SH-SY5Y (cell line): ENCODE data around the gene BLMH.

Experiments
- GATA2 ChIP-seq: IDR thresholded peaks from 2 replicates; pipeline ENCODE4 v1.6.1; 2011; ENCODE audit warnings: mild to moderate bottlenecking, low read depth, low read length
- GATA3 ChIP-seq: IDR thresholded peaks from 2 replicates; pipeline ENCODE4 v1.6.1; 2011; ENCODE audit warnings: low read depth, mild to moderate bottlenecking, low read length, moderate library complexity

The BLMH gene

GRCh38 chr17:30291543-30292285 lies at the start of gene BLMH:
BLMH (minus strand) TSS chr17:30291944; CDS start chr17:30291819, 125 bp downstream.
- no peak for TF ChIP-seq GATA3
- no peak for TF ChIP-seq GATA2

- no peak for TF ChIP-seq GATA2
Observed at GRCh38 chr17:30340801-30341356, 49.1 kb upstream of the BLMH start.

- no peak for TF ChIP-seq GATA3
- TF ChIP-seq GATA2 = no peak
Observed at GRCh38 chr17:30339086-30339485, 47.3 kb upstream of the BLMH start.

GRCh38 chr17:30337393-30337999 lies 45.8 kb upstream of the BLMH start:
- no peak for TF ChIP-seq GATA2
- no peak for TF ChIP-seq GATA3

GRCh38 chr17:30336369-30337171 lies 44.8 kb upstream of the BLMH start:
- TF ChIP-seq GATA2 = no peak
- no peak for TF ChIP-seq GATA3

- TF ChIP-seq GATA2 = no peak
- no peak for TF ChIP-seq GATA3
Observed at GRCh38 chr17:30334421-30334820, 42.7 kb upstream of the BLMH start.

GRCh38 chr17:30333503-30334360 lies 42.0 kb upstream of the BLMH start, which contains the start of gene TMIGD1:
TMIGD1 (minus strand) TSS chr17:30334057; CDS start chr17:30332133, 1,924 bp downstream.
- TF ChIP-seq GATA2 = no peak
- TF ChIP-seq GATA3 = no peak

GRCh38 chr17:30332057-30332542 lies 40.4 kb upstream of the BLMH start:
- TF ChIP-seq GATA2 (no peak), GATA3 (no peak)

GRCh38 chr17:30326809-30327208 lies 35.1 kb upstream of the BLMH start:
- no peak for TF ChIP-seq GATA2
- TF ChIP-seq GATA3 = no peak

GRCh38 chr17:30324723-30325122 lies 33.0 kb upstream of the BLMH start:
- no peak for TF ChIP-seq GATA3
- TF ChIP-seq GATA2 = no peak

GRCh38 chr17:30323895-30324319 lies 32.2 kb upstream of the BLMH start:
- TF ChIP-seq GATA3 (no peak), GATA2 (no peak)

GRCh38 chr17:30323262-30323894 lies 31.6 kb upstream of the BLMH start:
- no peak for TF ChIP-seq GATA2
- no peak for TF ChIP-seq GATA3

- TF ChIP-seq GATA2 = no peak
- no peak for TF ChIP-seq GATA3
Observed at GRCh38 chr17:30321314-30321713, 29.6 kb upstream of the BLMH start.
